Gastrocnemius medialis (tissue), 4 donors: ENCODE results near the gene PRSS33.

Source experiments
- CTCF ChIP-seq, 5 experiments: fragments of 450-650 bp in 3 of 5; fragments of 200-600 bp in 2 of 5; sonication (generic) in 2 of 5; IDR thresholded peaks in 4 of 5; conservative IDR thresholded peaks in 1 of 5; 1 replicate in 4 of 5; 2 replicates in 1 of 5; pipeline ENCODE4 v1.5.1; 2016 to 2019; ENCODE audit warnings: antibody characterized with exemption in 5 of 5, mild to moderate bottlenecking in 3 of 5, moderate library complexity in 3 of 5
- POLR2A ChIP-seq, 2 donors: fragments of 450-650 bp; IDR thresholded peaks; one replicate each; pipeline ENCODE4 v1.6.1; 2017; ENCODE audit warnings: antibody characterized with exemption in 2 of 2, mild to moderate bottlenecking in 2 of 2, moderate library complexity in 2 of 2

GRCh38 chr16:2774161-2774891 lies 13.0 kb downstream of the PRSS33 start:
- no peak for TF ChIP-seq POLR2A (IDR thresholded peaks at IDR 0.05)
- TF ChIP-seq CTCF (IDR thresholded peaks at IDR 0.05 in 4 of 5, conservative IDR thresholded peaks at IDR 0.05 in 1 of 5), result no peak
